SJCRH30 (cell line): Measurements from ENCODE around the gene TENT4B. TPM values are rescaled to one million over a fixed set of nuclear protein-coding genes. Genes with fewer than 3 reads are reported as not detected.
"Not testable (repeated sequence)": the region's sequence is repeated elsewhere in the genome, so short reads cannot be mapped to it uniquely, and the experiment has no call there.

Experiments
- DNase-seq, 2 experiments: peaks; one replicate each; pipeline ENCODE4 v3.0.0-alpha.2; 2015 to 2020
- H3K27ac ChIP-seq: fragments of 250-450 bp; sonication (Bioruptor Pico); 2 replicates; pipeline ENCODE4 v1.5.1; 2020; ENCODE audit warnings: mild to moderate bottlenecking, moderate library complexity
- H3K27me3 ChIP-seq: fragments of 250-450 bp; sonication (Bioruptor Pico); 2 replicates; pipeline ENCODE4 v1.5.1; 2020; ENCODE audit warnings: mild to moderate bottlenecking, moderate library complexity
- H3K36me3 ChIP-seq: fragments of 250-450 bp; sonication (Bioruptor Pico); 2 replicates; pipeline ENCODE4 v1.5.1; 2020; ENCODE audit warnings: mild to moderate bottlenecking, moderate library complexity
- H3K4me1 ChIP-seq: fragments of 250-450 bp; sonication (Bioruptor Pico); 2 replicates; pipeline ENCODE4 v1.5.1; 2020; ENCODE audit warnings: mild to moderate bottlenecking, moderate library complexity
- H3K4me3 ChIP-seq: fragments of 250-450 bp; sonication (Bioruptor Pico); 2 replicates; pipeline ENCODE4 v1.5.1; 2020; ENCODE audit warnings: mild to moderate bottlenecking, moderate library complexity
- H3K9me3 ChIP-seq: fragments of 250-450 bp; sonication (Bioruptor Pico); replicated peaks from 2 replicates; pipeline ENCODE4 v1.5.1; 2020; ENCODE audit warnings: mild to moderate bottlenecking, moderate library complexity
- total RNA-seq: library from RNA; depleted of rRNA; stranded (reverse); fragments of >200 nt; shearing (Covaris generic); gene quantifications from 2 replicates; pipeline ENCODE4 v1.2.3, GENCODE V29; 2014

The TENT4B gene
- total RNA-seq, 1 experiment from 2014 or later, result 12.4 TPM

DNA sequence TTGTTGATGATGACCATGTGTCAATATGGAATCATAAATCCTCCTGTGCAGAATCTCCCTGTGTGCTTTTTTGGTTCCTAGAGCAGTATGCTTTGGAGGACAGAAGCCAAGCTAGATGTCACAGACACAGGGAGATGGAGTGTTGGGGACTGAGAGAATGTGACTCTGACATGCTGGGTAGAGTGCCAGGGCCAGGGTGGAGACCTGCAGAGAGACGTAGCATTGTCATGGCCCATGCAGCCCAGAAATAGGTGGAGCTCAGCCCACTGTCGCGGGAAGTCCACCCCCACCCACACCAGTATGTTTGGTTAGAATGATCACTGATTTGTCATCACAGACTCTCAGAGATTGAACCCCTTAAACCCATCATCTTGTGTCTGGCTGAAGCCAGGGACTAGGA lies 74.0 kb downstream of the TENT4B start:
- H3K9me3 ChIP-seq, result no peaks in the 10 kb centered on the region
- DNase-seq, result no peak
- H3K27me3 ChIP-seq, result no peaks in the 10 kb centered on the region
- no peaks in the 10 kb centered on the region for H3K4me1 ChIP-seq
- H3K4me3 ChIP-seq, result no peak overlapping the region
- H3K36me3 ChIP-seq, result peaks cover 17% of the 10 kb centered on the region
- H3K27ac ChIP-seq, result no peak overlapping the region

- no peak overlapping the region for H3K27ac ChIP-seq
- peaks cover 18% of the 10 kb centered on the region for H3K36me3 ChIP-seq
- no peaks in the 10 kb centered on the region for H3K27me3 ChIP-seq
- no peak for DNase-seq
- no peaks in the 10 kb centered on the region for H3K9me3 ChIP-seq
- no peaks in the 10 kb centered on the region for H3K4me1 ChIP-seq
- H3K4me3 ChIP-seq, result no peak overlapping the region
Observed at GRCh38 chr16:50227665-50228064, 74.6 kb downstream of the TENT4B start.

- Histone ChIP-seq H3K36me3 (peaks cover 19% of the 10 kb centered on the region), H3K4me3 (no peak overlapping the region), H3K27me3 (no peaks in the 10 kb centered on the region), H3K27ac (no peak overlapping the region), H3K9me3 (no peaks in the 10 kb centered on the region), H3K4me1 (no peaks in the 10 kb centered on the region)
- DNase-seq, result no peak
Observed at GRCh38 chr16:50228364-50228868, 75.3 kb downstream of the TENT4B start.

DNA sequence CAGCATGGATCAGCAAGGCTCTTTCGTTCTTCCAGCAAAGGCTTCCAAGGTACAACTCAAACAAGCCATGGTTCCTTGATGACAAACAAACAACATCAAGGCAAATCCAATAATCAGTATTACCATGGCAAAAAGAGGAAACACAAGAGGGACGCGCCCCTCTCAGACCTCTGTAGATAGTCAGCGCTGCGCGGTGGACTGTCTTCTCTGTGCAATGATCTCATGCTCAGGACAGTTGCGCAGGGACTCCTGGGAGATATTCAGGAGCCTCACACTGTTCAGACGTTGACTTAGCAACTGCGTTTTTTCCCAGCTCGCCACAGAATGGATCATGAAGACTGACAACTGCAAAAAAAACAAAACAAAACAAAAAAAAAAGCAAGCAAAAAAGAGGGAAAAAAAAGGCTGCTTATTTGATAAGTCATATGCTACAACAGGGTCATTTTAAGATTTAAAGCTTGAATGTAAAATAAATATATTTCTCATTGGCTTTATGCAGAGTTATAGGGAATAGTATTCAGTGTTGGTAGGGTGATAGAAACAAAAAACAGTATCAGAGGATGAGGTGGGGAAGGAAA lies 76.1 kb downstream of the TENT4B start:
- H3K27me3 ChIP-seq, result no peaks in the 10 kb centered on the region
- no peaks in the 10 kb centered on the region for H3K9me3 ChIP-seq
- H3K4me3 ChIP-seq, result no peak overlapping the region
- no peak for DNase-seq
- no peak overlapping the region for H3K27ac ChIP-seq
- H3K36me3 ChIP-seq, result peaks cover 19% of the 10 kb centered on the region
- no peaks in the 10 kb centered on the region for H3K4me1 ChIP-seq

GRCh38 chr16:50234771-50235556 lies 81.9 kb downstream of the TENT4B start:
- Histone ChIP-seq H3K4me1 (no peaks in the 10 kb centered on the region), H3K27ac (no peak overlapping the region), H3K36me3 (0 out of 2 replicates have a peak, but pooled peaks cover 2% of the 10 kb centered on the region), H3K27me3 (no peaks in the 10 kb centered on the region), H3K4me3 (no peak overlapping the region), H3K9me3 (no peaks in the 10 kb centered on the region)
- DNase-seq, result no peak

DNA sequence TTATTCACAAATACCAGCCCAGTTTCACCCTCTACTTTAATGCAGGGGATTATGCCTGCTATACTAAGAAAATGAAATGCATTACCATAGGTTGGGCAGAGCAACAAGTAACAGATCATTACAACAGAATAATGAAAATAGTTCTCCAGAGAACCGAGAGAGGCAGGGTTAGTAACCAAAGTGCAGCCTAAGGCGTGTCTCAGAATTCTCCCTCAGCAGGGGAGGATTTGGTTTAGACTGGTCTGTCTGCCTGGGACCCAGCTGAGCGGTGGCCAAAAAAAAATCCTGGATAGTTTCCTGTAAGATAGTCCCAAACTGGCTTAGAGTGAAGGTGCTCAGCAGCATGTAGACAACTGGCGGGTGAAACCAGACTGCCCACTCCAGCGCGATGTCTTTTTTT lies 82.5 kb downstream of the TENT4B start:
- no peaks in the 10 kb centered on the region for H3K9me3 ChIP-seq
- H3K4me1 ChIP-seq, result no peaks in the 10 kb centered on the region
- no peak for DNase-seq
- H3K36me3 ChIP-seq, result 0 out of 2 replicates have a peak, but pooled peaks cover 2% of the 10 kb centered on the region
- no peaks in the 10 kb centered on the region for H3K27me3 ChIP-seq
- H3K4me3 ChIP-seq, result no peak overlapping the region
- H3K27ac ChIP-seq, result no peak overlapping the region

DNA sequence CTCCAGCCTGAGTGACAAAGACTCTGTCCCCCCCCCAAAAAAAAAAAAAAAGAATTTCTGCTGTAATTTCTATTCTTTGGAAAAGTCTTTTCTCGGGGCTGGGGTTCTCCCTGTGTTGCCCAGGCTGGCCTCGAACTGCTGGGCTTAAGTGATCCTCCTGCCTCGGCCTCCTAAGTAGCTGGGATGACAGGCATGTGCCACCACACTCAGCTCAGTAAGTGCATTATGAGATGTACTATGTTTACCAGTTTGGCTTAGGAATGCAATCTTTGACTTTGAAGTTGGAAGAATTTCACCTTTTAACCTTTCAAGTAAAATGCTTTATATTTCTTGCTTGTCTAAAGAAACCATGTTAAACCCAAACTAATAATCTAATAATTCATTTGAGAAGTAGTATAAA lies 85.2 kb downstream of the TENT4B start:
- H3K9me3 ChIP-seq, result no peaks in the 10 kb centered on the region
- H3K27me3 ChIP-seq, result no peaks in the 10 kb centered on the region

GRCh38 chr16:50238868-50239301 lies 85.8 kb downstream of the TENT4B start:
- Histone ChIP-seq H3K27ac (no peak overlapping the region), H3K9me3 (no peaks in the 10 kb centered on the region), H3K36me3 (no peaks in the 10 kb centered on the region), H3K4me3 (no peak overlapping the region), H3K4me1 (no peaks in the 10 kb centered on the region), H3K27me3 (no peaks in the 10 kb centered on the region)
- DNase-seq, result no peak

More for the DNA sequence above, 85.2 kb downstream of the TENT4B start:
- no peak for DNase-seq
- Histone ChIP-seq H3K4me1 (no peaks in the 10 kb centered on the region), H3K4me3 (no peak overlapping the region), H3K27ac (no peak overlapping the region), H3K36me3 (no peaks in the 10 kb centered on the region)

- H3K36me3 ChIP-seq, H3K9me3 ChIP-seq, H3K4me1 ChIP-seq, DNase-seq, H3K27me3 ChIP-seq, H3K4me3 ChIP-seq, H3K27ac ChIP-seq: not testable (repeated sequence)
Observed at GRCh38 chr16:50243024-50243423, 89.9 kb downstream of the TENT4B start.

GRCh38 chr16:50244140-50244503 lies 91.0 kb downstream of the TENT4B start:
- Histone ChIP-seq H3K36me3 (no peaks in the 10 kb centered on the region), H3K27me3 (peaks cover 6% of the 10 kb centered on the region; the same call in 1 of the 2 replicates), H3K9me3 (no peaks in the 10 kb centered on the region), H3K4me1 (peaks cover 10% of the 10 kb centered on the region; the same call in 1 of the 2 replicates), H3K4me3 (no peak overlapping the region), H3K27ac (no peak overlapping the region)
- no peak for DNase-seq

DNA sequence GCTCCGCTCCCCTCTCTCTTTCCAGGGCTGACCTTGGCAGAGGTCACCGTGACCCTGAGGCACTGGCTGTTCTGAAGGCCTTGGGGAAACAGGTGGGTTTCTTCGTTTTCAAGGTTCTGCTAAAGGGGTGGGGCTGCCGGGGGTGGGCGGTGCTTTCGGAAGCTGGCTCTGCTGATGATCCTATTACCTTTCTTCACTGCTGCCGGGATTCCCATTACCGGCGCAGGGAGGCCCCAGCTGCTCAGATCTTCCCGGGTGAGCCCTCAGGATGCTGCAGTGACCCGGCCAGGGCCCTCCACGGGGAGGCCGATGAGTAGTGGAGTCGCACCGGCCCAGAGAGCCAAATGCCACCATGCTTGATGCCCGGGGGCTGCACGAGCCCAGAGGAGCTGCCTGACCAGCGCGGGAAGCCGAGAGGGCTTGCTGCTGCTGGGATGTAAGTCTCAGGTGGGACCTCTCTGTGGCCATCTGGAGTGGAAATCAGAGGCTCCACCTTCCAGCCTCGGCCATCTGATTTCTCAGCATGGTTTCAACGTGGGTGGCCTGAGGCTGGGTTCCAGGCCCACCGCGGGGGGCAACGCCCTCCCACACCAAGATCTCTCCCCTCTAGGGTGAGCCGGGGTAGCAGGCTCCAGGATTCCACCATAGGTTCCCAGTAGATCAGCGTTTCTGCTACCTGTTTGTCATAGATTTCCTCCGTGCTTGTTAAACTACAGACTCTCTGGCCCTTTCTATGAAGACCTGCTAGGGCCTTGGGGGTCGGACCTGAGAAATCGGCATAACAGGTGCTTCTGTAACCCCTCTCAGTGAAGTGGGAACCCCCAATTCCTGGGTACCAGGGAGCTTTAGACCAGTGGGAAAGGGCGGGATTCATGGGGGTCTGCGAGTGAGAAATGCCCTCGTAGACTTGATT lies 91.7 kb downstream of the TENT4B start:
- Histone ChIP-seq H3K9me3 (no peaks in the 10 kb centered on the region), H3K27me3 (peaks cover 6% of the 10 kb centered on the region; the same call in 1 of the 2 replicates), H3K36me3 (no peaks in the 10 kb centered on the region), H3K4me1 (peaks cover 10% of the 10 kb centered on the region; the same call in 1 of the 2 replicates), H3K27ac (no peak overlapping the region), H3K4me3 (peak overlapping the region; percentile 59)
- DNase-seq, result peak in 1 of 2 experiments; percentile 38

DNA sequence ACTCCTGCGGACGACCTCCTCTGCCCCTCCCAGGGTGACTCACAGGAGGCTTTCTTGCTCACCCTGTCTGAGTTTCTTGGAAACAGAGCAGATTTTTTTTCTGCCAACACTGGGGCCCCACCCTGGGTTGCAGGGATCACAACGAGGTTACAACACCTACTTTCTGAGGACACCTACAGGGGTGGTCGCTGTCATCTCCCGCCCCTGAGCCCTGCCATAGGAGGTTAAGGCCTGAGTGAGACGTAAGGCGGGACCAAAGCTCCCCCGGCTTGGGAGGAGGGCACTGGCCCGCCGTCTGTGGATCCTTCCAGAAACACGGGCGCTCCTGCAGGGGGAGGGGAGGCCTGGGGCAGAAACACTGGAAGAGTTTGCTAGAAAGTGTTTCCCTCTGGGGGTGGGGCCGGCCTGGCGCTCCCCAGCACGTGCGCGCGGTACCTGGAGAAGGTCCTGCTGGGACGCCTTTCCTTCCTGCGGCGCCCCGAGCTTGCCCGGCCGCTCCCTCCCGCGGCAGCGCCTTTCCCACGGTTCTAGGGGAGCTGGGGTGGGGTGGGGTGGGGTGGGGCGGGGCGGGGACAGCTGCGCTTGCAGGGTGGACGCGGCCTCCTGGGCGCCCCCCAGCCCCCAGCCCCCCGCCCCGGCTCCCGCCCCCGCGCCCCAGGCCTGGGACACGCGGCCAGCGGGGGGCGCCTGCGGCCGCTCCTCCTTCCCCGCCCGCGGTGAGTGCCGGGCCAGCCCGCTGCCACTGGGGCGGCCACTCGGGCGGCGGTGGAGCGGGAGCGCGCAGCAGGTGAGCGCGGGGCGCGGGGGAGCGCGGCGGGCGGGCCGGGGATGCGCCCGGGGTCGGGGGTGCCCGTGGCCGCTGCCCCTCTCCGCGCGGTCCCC lies 92.6 kb downstream of the TENT4B start:
- no peaks in the 10 kb centered on the region for H3K9me3 ChIP-seq
- H3K4me3 ChIP-seq, result peak overlapping the region; percentile 79
- peaks cover 10% of the 10 kb centered on the region; the same call in 1 of the 2 replicates for H3K4me1 ChIP-seq
- H3K27ac ChIP-seq, result no peak overlapping the region
- peak in 1 of 2 experiments; percentile 54 for DNase-seq
- peaks cover 6% of the 10 kb centered on the region; the same call in 1 of the 2 replicates for H3K27me3 ChIP-seq
- no peaks in the 10 kb centered on the region for H3K36me3 ChIP-seq

DNA sequence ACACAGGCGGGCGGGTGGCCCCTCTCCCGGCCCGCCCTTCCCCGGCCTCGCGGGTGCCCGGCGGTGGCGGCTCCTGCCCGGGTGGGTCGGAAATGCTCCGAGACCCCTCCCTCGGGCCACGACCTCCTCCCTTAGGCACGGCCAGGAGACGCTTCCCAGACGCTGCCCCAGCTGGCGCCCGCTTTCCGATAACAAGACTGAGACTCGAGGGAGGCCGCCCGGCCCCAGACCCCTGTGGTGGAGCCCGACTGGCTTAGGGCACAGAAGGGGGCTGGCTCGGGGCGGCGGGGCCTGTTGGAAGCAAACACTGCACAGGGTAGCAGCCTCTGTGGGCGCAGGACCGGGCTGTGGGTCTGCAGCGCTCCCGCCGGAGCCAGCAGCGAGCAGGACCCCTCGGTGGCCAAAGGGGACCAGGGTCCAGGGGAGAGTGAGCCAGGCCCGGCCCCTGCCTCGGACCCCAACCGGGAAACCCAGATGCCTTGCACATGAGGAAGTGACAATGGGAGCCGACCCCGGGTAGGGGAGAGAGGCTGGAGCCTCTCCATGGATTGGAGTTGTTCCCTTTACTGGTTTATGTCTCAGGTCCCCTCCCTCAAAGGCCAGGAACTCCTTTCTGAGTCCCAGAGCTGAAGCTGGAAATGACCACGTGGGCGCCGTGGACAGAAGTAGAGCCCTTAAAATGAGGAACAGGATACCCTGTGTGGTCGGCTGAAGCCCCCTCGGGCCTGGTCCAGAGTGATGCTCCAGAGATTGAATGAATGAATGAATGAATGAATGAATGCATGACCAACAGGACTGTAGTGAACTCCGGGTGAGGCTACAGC lies 93.4 kb downstream of the TENT4B start:
- DNase-seq, result peak; percentile 48 to 57
- Histone ChIP-seq H3K4me3 (peak overlapping the region; percentile 79), H3K9me3 (no peaks in the 10 kb centered on the region), H3K27ac (peak overlapping the region; percentile 23; the same call in 1 of the 2 replicates), H3K36me3 (no peaks in the 10 kb centered on the region), H3K4me1 (peaks cover 10% of the 10 kb centered on the region; the same call in 1 of the 2 replicates), H3K27me3 (peaks cover 6% of the 10 kb centered on the region; the same call in 1 of the 2 replicates)
